Measurements from ENCODE around the gene CYP1A2.
"Not testable (repeated sequence)": the region's sequence is repeated elsewhere in the genome, so short reads cannot be mapped to it uniquely, and the experiment has no call there.

The CYP1A2 gene

GRCh38 chr15:74777769-74778598 lies 29.3 kb downstream of the CYP1A2 start:
- DNase-seq: no peak

- no peak for DNase-seq
Measured at GRCh38 chr15:74778599-74778970, 29.9 kb downstream of the CYP1A2 start.

GRCh38 chr15:74779162-74779648 lies 30.6 kb downstream of the CYP1A2 start:
- DNase-seq: no peak

GRCh38 chr15:74780523-74781430 lies 32.1 kb downstream of the CYP1A2 start:
- no peak for DNase-seq

GRCh38 chr15:74781431-74782258 lies 33.0 kb downstream of the CYP1A2 start, which contains the start of gene CSK:
Gene CSK (plus strand): TSS chr15:74782080. CDS start chr15:74798298, 16,218 bp downstream.
- DNase-seq: peak; percentile 25

- DNase-seq: no peak
Measured at GRCh38 chr15:74782259-74783071, 33.8 kb downstream of the CYP1A2 start.

GRCh38 chr15:74783072-74783807 lies 34.6 kb downstream of the CYP1A2 start:
- no peak for DNase-seq

GRCh38 chr15:74783808-74784175 lies 35.1 kb downstream of the CYP1A2 start:
- DNase-seq: no peak

GRCh38 chr15:74784426-74785193 lies 36.0 kb downstream of the CYP1A2 start:
- DNase-seq: no peak

GRCh38 chr15:74785194-74786032 lies 36.8 kb downstream of the CYP1A2 start:
- no peak for DNase-seq

- DNase-seq: not testable (repeated sequence)
Measured at GRCh38 chr15:74786081-74786480, 37.4 kb downstream of the CYP1A2 start.

- DNase-seq: no peak
Measured at GRCh38 chr15:74786551-74787165, 38.0 kb downstream of the CYP1A2 start.

- DNase-seq: peak; percentile 24
Measured at GRCh38 chr15:74787251-74788041, 38.8 kb downstream of the CYP1A2 start.

GRCh38 chr15:74788042-74788682 lies 39.5 kb downstream of the CYP1A2 start:
- DNase-seq: no peak

- DNase-seq: no peak
Measured at GRCh38 chr15:74788683-74789151, 40.1 kb downstream of the CYP1A2 start.

GRCh38 chr15:74789171-74789631 lies 40.6 kb downstream of the CYP1A2 start:
- DNase-seq: no peak

- no peak for DNase-seq
Measured at GRCh38 chr15:74789741-74790079, 41.1 kb downstream of the CYP1A2 start.

Measured in NCI-H510A treated with DMSO at 0.1 percent for 48 hours (cell line).